Activated CD4-positive, alpha-beta T cell treated with anti-CD3 and anti-CD28 coated beads, Interleukin-2, amount 50 U/mL, for 48 hours (primary cell): ENCODE measurements around the gene XAB2.
"Not testable (repeated sequence)": the region's sequence is repeated elsewhere in the genome, so short reads cannot be mapped to it uniquely, and the experiment has no call there.

ENCODE experiments used
- DNase-seq, 2 experiments: peaks; one replicate each; pipeline ENCODE4 v3.0.0-alpha.2; 2020

XAB2 gene

GRCh38 chr19:7611541-7612279, 17.6 kb downstream of the XAB2 start:
- DNase-seq = no peak

DNA sequence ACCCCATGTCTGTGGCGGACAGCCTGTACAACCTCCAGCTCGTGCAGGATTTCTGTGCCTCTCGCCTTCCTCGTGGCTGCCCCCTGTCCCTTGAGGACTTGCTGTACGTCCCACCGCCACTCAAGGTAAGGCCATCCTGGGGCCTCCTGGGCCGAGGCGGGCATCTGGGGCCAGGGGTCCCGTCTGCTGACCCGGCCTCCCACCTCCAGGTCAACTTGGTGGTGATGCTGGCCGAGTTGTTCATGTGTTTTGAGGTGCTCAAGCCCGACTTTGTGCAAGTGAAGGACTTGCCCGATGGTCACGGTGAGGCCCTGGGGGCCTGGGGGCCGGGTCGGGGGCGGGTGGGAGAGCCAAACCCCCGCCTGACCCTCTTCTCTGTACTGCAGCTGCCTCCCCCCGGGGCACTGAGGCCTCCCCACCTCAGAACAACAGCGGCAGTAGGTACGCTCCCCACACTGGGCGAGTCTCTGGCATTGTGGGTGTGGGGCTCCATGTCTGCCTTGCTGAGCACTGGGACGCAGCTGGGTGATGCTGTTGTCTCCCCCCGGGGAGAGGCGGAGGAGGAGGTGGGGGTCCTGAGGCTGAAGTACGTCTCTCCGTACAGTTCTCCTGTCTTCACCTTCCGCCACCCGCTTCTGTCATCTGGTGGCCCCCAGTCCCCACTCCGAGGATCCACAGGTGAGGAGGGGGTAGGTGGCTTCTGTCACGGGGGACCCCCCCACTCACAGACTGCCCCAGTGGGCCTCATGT, 18.7 kb downstream of the XAB2 start:
- no peak for DNase-seq

GRCh38 chr19:7607874-7608560, 21.3 kb downstream of the XAB2 start:
- DNase-seq = no peak

- DNase-seq = no peak
Observed at GRCh38 chr19:7607212-7607873, 22.0 kb downstream of the XAB2 start.

DNA sequence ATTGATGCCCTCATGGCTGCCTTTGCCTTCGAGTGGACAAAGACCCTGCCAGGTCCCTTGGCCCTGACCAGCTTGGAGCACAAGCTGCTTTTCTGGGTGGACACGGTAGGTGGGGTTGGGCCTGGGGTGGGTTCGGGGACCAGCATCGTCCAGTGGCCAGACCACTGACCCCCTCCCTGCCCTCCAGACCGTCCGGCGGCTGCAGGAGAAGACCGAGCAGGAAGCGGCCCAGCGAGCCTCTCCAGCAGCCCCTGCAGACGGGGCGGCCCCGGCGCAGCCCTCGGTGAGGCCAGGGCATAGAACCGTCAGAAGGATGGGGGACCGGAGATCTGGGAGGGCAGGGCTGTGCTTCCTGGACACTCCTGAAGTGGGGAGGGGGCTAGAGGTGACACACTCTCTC, 23.1 kb downstream of the XAB2 start:
- no peak for DNase-seq

- DNase-seq = peak; percentile 42 to 45
Observed at GRCh38 chr19:7605490-7606222, 23.7 kb downstream of the XAB2 start.

- DNase-seq = no peak
Observed at GRCh38 chr19:7603919-7604318, 25.4 kb downstream of the XAB2 start.

DNA sequence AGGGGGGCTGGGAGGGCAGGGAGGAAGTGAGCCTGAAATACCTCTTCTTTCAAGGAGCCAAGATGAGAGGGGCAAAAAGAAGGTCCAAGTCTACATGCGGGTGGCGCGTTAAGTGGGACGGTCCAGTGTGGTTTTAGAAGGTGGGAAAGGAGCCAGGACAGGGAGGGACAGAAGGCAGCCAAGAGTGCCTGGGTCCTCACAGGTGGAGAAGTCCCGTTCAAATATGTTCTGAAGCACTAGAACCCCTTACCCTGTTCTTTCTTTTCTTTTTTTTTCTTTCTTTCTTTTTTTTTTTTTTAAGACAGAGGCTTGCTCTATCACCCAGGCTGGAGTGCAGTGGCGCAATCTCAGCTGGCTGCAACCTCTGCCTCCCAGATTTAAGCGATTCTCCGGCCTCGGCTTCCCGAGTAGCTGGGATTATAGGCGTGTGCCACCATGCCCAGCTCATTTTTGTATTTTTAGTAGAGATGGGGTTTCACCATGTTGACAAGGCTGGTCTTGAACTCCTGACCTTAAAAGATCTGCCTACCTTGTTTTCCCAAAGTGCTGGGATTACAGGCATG, 26.3 kb downstream of the XAB2 start:
- DNase-seq = no peak

GRCh38 chr19:7602240-7602934, 27.0 kb downstream of the XAB2 start:
- DNase-seq = no peak

DNA sequence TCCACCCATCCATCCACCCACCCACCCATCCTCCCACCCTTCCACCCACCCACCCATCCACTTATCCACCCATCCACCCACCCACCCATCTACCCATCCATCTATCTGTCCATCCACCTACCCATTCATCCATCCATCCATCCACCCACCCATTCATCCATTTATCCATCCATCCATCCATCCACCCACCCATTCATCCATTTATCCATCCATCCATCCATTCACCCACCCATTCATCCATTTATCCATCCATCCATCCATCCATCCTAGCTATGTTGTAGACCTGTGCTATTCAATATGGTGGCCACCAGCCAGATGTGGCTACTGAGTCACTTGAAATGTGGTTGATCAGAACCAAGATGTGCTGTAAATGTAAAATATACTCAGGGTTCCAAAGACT, 28.6 kb downstream of the XAB2 start:
- no peak for DNase-seq

DNA sequence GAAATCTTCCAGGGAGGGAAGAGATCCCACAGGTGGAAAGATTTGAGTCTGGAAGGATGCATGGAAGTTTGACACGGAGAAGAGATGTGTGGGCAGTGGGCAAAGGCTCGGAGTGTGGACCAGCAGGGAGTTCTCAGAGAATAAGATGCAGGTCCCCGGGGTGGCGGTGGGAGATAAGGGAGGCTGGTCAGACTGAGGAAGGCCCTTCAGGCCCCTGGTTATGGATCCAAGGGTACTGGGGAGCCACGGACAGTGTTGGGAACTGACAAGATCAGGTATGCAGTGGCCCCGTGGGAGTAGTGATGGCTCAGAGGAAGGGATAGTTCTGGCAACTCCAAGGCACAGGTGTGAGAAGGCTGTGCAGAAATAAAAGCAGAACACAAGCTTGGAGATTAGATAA, 31.2 kb downstream of the XAB2 start:
- no peak for DNase-seq

GRCh38 chr19:7597689-7598088, 31.7 kb downstream of the XAB2 start:
- DNase-seq = no peak

DNA sequence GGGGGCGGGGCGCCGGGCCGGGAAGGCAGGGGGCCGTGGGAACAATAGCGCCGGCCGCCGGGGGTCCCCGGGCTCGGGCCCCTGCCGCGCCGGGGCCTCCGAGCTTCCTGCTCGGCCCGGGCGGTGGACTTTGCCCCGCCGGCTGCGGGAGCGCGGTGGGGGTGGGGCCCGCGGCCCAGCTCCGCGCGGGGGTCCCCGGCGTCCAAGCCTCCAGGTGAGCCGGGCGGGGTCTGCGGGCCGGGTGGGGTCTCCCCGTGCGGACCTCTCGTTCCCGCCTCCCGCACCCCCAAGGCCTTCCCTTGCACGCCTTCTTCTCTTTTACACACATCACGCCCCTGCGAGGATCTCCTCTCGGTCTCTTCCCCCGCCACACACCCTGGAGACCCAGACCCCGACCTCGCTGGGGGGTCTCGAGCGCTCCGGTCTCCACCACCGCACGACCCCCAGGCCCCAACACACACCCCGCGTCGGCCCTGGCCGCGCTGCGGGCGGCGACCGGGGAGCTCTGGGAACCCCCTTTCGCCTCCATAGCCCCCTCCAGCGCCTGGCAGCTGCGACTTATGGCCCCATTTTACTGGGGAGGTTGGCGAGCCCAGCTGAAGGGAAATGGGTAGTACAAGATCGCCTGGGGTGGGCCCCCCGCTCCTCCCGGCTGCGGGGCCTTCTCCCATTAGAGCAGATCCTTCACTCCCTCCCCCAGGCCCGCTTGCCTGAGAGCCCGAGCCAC, 33.0 kb downstream of the XAB2 start:
- DNase-seq = no peak

DNA sequence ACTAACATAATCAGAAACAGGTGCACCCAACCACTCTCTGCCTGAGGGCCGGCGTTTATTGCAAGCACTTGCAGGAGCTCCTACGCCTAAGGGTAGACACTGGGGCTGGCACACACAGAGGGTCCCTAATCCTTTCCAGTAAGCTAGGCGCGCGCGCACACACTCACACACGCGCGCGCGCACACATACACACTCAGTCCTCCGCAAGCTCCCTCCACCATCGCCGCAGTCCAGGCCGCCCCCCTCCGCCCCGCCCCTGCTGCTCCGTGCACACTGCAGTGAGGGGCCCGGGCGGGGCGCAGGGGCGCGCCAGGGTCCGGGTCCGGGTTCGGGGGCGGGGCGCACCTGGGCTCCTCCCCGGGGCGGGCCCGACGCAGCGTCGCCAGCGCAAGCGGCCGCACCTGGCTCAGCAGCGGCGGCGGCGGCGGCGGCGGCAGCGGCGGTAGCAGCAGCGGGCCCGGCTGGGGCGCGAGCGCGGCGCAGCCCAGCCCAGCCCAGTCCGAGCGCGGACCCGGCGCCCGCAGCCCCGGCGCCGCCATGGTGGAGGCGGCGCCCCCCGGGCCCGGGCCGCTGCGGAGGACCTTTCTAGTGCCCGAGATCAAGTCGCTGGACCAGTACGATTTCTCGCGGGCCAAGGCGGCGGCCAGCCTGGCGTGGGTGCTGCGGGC, 33.7 kb downstream of the XAB2 start, which contains the start of gene CAMSAP3:
CAMSAP3 (plus strand) TSS at position 398 of the 668 bp plus-strand sequence; CDS start at position 538, 140 bp downstream.
- DNase-seq = peak; percentile 32 to 44

DNA sequence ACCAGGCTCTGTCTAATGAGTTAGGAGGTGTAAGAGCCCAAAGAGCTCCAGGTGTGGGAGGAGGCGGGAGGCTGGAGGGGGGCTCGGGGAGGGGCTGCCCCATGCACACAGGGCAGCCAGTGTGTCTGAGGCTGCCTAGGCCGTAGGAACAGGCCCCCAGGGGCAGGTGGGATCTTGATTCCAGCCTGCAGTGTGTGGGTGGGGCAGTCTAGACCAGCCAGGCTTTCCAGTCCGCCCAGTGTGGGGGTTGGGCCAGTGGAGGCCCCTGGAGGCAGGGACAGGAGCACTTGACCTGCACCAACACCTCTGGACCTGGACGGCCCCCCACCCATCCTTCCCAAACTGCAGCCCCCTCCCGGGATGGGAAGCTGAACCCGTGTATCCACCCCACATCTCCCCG, 39.1 kb downstream of the XAB2 start:
- DNase-seq = no peak

DNA sequence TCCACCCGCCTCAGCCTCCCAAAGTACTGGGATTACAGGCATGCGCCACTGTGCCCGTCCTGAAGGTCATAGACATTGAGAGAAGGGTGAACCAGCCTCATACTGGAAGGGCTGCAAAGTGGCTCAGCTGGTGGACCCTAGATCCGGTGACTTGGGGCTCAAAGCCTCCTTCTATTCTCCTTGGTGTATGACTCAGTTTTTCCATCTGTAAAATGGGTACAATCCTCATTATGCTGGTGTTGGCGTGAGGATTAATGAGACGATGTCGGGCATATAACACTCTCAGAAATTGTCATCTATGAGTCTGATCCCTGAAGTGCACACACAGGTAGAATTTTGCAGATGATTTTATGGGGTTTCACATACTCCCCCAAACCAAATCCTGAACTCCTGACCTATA, 39.5 kb downstream of the XAB2 start:
- no peak for DNase-seq

DNA sequence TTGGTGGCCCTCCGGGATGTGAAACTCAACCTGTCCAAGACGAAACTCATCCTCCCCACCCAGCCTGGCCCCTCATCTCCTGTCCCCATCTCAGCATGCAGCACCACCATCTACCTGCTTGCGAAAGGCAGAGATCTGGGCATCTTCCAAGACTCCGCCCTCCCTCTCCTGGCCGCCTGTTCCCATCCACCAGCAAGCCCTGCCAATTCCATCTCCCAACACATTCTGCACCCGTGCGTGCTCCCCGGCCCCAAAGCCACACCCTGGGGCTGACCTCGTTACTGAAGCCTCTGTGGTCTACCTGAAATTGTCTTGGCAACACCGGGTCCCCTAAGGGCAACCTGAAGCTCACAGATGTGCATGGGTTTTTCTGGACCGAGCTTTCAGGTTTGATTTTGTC, 46.9 kb downstream of the XAB2 start:
- DNase-seq = no peak

DNA sequence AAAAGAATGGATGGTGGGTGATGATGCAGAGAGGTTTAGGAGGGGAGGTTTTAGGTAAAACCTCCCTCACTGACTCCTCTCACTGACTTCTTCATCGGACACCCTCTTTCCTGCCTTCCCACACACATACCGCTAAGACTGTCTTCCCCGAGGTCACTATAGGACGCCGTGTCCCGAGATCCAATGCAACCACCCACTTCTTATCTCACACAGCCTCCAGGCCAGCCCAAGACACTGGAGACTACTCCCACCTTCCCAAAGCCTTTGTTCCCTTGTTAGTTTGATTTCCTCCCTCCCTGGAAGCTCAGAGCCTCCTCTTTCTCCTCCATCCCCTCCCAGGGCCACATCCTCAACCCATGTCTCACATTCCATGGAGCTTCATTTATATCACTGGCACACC, 50.2 kb downstream of the XAB2 start:
- no peak for DNase-seq

DNA sequence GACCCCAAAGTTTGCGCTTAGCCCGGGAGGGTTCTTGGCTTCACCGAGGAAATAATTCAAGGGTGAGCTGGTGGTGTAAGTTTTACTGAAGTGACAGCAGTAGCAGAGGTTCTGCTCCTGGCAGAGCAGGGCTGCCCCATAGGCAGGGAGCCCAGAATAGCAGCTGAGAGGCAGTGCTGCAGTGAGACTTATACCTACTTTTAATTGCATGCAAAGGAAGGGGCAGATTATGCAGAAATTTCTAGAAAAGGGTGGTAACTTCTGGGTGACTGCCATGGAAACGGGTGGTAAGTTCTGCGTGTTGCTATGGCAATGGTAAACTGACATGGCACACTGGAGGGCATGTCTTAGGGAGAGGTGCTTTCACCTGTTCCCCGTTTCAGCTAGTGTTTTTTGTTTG, 51.2 kb downstream of the XAB2 start:
- DNase-seq = no peak

GRCh38 chr19:7577422-7577821, 51.9 kb downstream of the XAB2 start:
- DNase-seq = not testable (repeated sequence)
